NCI-H774 (cell line): Measurements from ENCODE around the gene BRDT.

Experiments
- DNase-seq: peaks from one replicate; lab custom pipeline; 2025; lab: John Stamatoyannopoulos, UW

BRDT gene

GRCh38 chr1:91949356-91949699, at the start of gene BRDT:
Gene BRDT (plus strand): TSS chr1:91949401. CDS start chr1:91962755, 13,354 bp downstream.
- no peak for DNase-seq

GRCh38 chr1:91900562-91900961, 48.6 kb upstream of the BRDT start:
- no peak for DNase-seq

GRCh38 chr1:91901231-91901630, 48.0 kb upstream of the BRDT start:
- DNase-seq = no peak

- DNase-seq = no peak
Measured at GRCh38 chr1:91912266-91912665, 36.9 kb upstream of the BRDT start.

GRCh38 chr1:91913018-91913417, 36.2 kb upstream of the BRDT start:
- no peak for DNase-seq

- no peak for DNase-seq
Measured at GRCh38 chr1:91916046-91916445, 33.2 kb upstream of the BRDT start.

- DNase-seq = no peak
Measured at GRCh38 chr1:91916811-91917460, 32.3 kb upstream of the BRDT start.

GRCh38 chr1:91919962-91920361, 29.2 kb upstream of the BRDT start:
- DNase-seq = no peak

GRCh38 chr1:91924146-91924545, 25.1 kb upstream of the BRDT start:
- DNase-seq = no peak

- no peak for DNase-seq
Measured at GRCh38 chr1:91925644-91926435, 23.4 kb upstream of the BRDT start.

- no peak for DNase-seq
Measured at GRCh38 chr1:91928026-91928425, 21.2 kb upstream of the BRDT start.

- DNase-seq = no peak
Measured at GRCh38 chr1:91929250-91929649, 20.0 kb upstream of the BRDT start.

GRCh38 chr1:91937613-91938012, 11.6 kb upstream of the BRDT start:
- DNase-seq = no peak

- DNase-seq = no peak
Measured at GRCh38 chr1:91940496-91940895, 8.7 kb upstream of the BRDT start.

- no peak for DNase-seq
Measured at GRCh38 chr1:91944087-91944486, 5.1 kb upstream of the BRDT start.

- no peak for DNase-seq
Measured at GRCh38 chr1:91948097-91948496, 1.1 kb upstream of the BRDT start.

GRCh38 chr1:91948501-91949355, 473 bp upstream of the BRDT start:
- no peak for DNase-seq

GRCh38 chr1:91952187-91952586, 3.0 kb downstream of the BRDT start:
- no peak for DNase-seq

- no peak for DNase-seq
Measured at GRCh38 chr1:91958926-91959325, 9.7 kb downstream of the BRDT start.

GRCh38 chr1:91968334-91968733, 19.1 kb downstream of the BRDT start:
- DNase-seq = no peak

GRCh38 chr1:91979383-91979782, 30.2 kb downstream of the BRDT start:
- no peak for DNase-seq

GRCh38 chr1:91980663-91981062, 31.5 kb downstream of the BRDT start:
- no peak for DNase-seq
